ENCODE data around the gene NXPH4.

Gene NXPH4

DNA sequence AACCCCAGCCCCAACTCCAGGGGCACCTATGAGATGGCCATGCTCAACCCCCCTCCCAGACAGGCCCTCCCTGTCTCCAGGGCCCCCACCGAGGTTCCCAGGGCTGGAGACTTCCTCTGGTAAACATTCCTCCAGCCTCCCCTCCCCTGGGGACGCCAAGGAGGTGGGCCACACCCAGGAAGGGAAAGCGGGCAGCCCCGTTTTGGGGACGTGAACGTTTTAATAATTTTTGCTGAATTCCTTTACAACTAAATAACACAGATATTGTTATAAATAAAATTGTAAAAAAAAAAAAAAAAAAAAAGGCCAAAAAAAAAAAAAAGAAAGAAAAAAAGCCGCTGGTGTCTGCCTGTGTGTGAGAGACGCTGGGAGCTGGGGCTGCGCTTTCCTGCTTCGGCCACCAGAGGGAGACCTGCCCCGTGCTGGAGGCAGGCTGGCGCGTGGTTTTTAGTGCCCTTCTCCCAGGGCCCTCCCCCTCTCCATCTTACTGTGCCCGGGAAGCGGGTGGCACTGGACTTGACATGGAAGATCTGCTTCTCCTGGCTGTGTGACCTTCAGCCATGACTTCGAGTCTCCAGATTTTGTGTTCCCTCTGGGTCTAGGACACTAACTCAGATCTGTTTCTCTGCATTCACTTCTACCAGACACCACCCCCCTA, 3.4 kb upstream of the NXPH4 start:
- no peak overlapping the region for H3K27ac Mint-ChIP-seq
- no peaks in the 10 kb centered on the region for H3K9me3 Mint-ChIP-seq
- intact Hi-C loops (cut with micrococcal nuclease): loop anchor here (1.0 kb wide), 1 partner anchor 30 kb away; no protein-coding TSS in a partner anchor
- H3K36me3 Mint-ChIP-seq (ENCODE audit: low read depth): peaks cover 49% of the 10 kb centered on the region
- H3K27me3 Mint-ChIP-seq: peaks cover 43% of the 10 kb centered on the region
- H3K4me1 Mint-ChIP-seq (ENCODE audit: low read depth): peaks cover 40% of the 10 kb centered on the region
- H3K4me3 Mint-ChIP-seq: no peak overlapping the region

DNA sequence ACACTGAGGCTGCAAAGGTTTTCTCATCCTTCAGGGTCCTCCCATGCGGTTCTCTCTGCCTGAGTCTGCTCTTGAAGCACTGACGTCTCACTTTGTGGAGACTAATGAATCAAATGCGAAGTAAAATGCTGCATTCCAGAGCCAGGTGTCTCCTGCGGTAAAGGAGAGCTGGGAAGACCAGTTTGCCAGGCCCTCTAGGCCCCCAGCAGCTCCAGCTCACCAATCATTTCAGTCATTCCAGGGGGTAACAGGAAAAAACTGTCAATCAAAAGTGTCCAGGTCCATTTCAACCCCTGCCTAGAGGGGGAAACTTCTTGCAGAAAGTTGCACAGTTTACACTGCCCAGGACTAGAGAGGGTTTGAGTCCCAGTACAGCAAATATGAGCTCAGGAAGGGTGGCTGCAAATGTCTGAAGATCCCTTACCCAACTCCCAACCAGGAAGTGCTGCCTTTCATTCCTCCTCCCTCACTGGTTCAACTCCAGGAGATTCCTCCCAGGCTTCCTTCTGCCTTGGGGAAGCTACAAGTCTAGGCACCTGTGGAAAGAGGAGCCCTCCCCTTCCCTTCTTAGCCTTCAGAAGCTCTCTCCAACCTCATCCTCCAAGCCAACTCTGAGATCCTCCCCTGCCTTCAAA, 2.7 kb upstream of the NXPH4 start:
- Mint-ChIP-seq H3K4me3 (no peak overlapping the region), H3K27ac (no peak overlapping the region), H3K27me3 (peaks cover 50% of the 10 kb centered on the region), H3K4me1 (ENCODE audit: low read depth) (peaks cover 40% of the 10 kb centered on the region), H3K9me3 (no peaks in the 10 kb centered on the region), H3K36me3 (ENCODE audit: low read depth) (peaks cover 42% of the 10 kb centered on the region)
- intact Hi-C loops (cut with micrococcal nuclease): loop anchor here (1.0 kb wide), 2 partner anchors 25 to 29 kb away; no protein-coding TSS in a partner anchor

DNA sequence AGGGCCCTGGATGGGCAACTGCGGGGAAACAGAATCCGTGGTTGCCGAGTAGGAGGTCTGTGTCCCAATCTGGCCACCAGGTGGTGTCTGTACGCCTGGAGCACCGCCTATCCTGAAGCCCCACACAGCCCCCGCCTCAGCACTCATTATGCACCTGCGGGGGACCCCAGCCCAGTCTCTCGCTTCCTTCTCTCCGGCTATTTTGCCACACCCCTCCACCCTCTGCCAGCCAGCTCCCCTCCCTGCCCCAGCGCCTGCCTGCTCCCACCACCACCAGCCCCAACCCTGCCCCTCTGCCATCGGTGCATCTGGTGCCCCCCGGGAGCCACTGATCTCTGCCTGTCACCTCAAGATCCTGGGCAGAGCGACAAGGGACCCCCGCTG, 2.2 kb upstream of the NXPH4 start:
- peak overlapping the region; percentile 2 for H3K27ac Mint-ChIP-seq
- no peaks in the 10 kb centered on the region for H3K9me3 Mint-ChIP-seq

DNA sequence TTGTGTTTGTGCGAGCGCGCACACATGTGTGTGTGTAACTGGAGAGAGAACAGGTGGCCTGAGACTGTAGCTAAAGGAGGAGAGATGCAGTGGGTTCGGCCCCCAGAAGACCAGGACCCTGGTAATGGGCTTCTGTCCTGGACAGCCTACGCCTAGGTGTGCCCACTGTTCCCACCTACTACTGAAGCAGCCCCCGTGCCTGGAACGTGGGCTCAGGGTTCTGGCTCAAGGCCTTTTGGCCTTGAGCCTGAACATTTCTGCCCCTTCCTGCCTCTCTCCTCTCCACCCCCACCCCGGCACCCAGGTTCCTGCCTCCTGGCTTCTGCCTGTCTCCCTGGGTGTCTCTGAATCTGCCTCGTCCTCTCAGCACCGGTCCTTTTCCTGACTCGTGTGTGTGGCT, 1.5 kb upstream of the NXPH4 start:
- H3K27ac Mint-ChIP-seq: peak overlapping the region; percentile 12
- intact Hi-C loops (cut with micrococcal nuclease): no loop called here
- H3K4me1 Mint-ChIP-seq (ENCODE audit: low read depth): peaks cover 46% of the 10 kb centered on the region
- H3K4me3 Mint-ChIP-seq: no peak overlapping the region
- peaks cover 62% of the 10 kb centered on the region for H3K27me3 Mint-ChIP-seq
- H3K9me3 Mint-ChIP-seq: no peaks in the 10 kb centered on the region
- H3K36me3 Mint-ChIP-seq (ENCODE audit: low read depth): peaks cover 30% of the 10 kb centered on the region

More for the DNA sequence above, 2.2 kb upstream of the NXPH4 start:
- intact Hi-C loops (cut with micrococcal nuclease): loop anchor here (1.0 kb wide), 1 partner anchor 25 kb away; no protein-coding TSS in a partner anchor
- peaks cover 37% of the 10 kb centered on the region for H3K36me3 Mint-ChIP-seq (ENCODE audit: low read depth)
- H3K4me1 Mint-ChIP-seq (ENCODE audit: low read depth): peaks cover 40% of the 10 kb centered on the region
- H3K27me3 Mint-ChIP-seq: peaks cover 55% of the 10 kb centered on the region
- no peak overlapping the region for H3K4me3 Mint-ChIP-seq

DNA sequence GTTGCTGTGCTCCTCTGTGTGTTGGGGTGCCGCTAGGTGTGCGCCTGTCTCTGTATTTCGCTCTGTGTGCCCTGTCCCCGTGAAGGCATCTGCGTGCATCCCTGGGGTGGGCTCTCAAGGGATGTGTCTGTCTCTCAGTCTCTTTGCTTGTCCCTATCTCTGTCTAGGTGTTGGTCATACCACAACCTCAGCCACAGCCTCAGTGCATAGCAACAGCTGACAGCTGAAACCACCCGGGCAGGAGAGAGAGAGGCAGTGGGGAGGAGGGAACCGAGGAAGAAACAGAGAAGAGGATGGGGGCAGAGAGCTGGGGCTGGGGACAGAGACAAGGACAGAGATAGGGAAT, 953 bp upstream of the NXPH4 start:
- H3K36me3 Mint-ChIP-seq (ENCODE audit: low read depth): peaks cover 25% of the 10 kb centered on the region
- H3K4me3 Mint-ChIP-seq: peak overlapping the region; percentile 8
- H3K27me3 Mint-ChIP-seq: peaks cover 65% of the 10 kb centered on the region
- H3K4me1 Mint-ChIP-seq (ENCODE audit: low read depth): peaks cover 47% of the 10 kb centered on the region
- peak overlapping the region; percentile 12 for H3K27ac Mint-ChIP-seq
- intact Hi-C loops (cut with micrococcal nuclease): no loop called here
- no peaks in the 10 kb centered on the region for H3K9me3 Mint-ChIP-seq

DNA sequence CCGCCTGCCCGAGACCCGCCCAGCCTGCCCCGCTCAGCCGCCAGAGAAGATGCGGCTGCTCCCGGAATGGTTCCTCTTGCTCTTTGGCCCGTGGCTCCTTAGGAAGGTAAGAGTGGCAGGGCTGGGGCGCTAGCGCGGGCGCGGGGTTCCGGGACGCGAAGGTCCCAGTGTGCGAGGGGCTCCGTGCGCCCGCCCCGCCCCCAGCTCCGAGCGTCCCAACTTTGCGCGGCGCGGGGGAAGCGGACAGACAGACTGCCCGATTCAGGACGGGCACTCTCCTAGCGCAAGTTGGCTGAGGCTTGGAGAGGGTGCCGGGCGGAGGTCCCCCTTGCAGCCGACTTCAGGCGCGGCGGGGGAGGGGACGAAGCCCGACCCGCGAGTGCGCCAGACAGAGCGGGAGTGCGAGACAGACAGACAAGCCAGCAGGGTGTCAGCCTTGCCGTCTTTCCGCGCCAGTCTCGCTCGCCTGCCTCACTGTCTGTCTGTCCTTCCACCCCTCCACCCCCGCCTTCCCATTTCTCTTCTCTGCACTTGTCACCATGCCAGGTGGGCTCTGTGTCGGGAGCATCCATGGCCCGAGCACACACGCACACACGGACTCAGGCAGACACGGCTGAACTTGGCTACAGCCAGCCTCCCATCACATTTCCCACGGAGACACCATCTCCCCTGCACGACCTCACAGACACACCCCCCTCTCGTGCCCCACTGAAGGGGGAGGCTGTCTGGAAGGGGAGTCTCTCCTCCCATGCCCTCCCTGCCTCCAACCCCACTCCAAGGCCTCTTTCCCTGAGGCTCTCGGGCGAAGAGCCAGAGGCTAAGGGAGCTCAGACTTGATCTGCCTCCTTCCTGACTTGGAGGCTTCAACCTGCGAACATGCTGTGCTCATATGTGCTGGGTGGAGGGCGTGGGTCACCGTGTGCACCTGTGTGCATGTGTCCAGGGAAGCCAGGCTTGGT, 606 bp downstream of the NXPH4 start:
- H3K4me3 Mint-ChIP-seq: peak overlapping the region; percentile 66
- peaks cover 9% of the 10 kb centered on the region for H3K36me3 Mint-ChIP-seq (ENCODE audit: low read depth)
- peaks cover 61% of the 10 kb centered on the region for H3K4me1 Mint-ChIP-seq (ENCODE audit: low read depth)
- no peaks in the 10 kb centered on the region for H3K9me3 Mint-ChIP-seq
- intact Hi-C loops (cut with micrococcal nuclease): no loop called here
- peaks cover 80% of the 10 kb centered on the region for H3K27me3 Mint-ChIP-seq
- peak overlapping the region; percentile 0 for H3K27ac Mint-ChIP-seq

DNA sequence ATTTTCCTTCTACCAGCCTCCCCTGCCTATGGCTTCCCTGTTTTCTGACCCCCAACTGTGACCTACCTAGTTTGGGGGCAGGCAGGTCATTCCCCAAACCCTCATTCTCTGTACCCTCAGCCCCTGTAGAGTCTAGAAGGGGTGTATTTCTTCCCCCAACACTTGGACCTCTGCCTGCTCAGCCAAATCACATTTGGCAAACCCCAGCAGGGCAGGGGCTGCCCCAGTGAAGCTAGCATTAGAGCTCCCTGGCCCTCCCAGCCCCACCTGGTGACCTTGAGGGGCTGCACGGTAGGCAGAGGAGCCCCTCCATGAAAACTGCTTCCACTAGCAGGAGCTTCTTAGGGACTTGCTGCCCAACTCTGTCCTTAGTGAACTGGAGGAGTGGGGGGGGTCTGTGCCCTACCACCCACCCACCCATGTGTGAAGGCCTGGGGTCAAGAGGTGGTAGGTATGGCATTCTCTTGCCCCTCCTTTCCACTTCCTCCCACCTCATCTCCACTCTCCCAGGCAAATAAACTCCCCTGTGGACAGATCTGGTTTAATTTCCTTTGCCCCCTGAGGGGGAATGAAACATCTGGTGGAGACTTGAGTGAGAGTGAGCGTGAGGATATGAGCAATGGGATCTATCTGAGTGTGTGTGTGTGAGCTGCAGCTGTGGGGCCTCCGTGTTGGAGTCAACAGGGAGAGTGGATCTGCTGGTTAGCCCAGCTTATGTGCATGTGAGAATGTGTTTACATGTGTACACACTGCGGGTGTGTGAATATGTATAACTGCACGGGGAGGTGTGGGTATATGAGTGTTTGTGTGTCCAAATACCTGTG, 1.6 kb downstream of the NXPH4 start:
- Mint-ChIP-seq H3K27ac (no peak overlapping the region), H3K27me3 (peaks cover 91% of the 10 kb centered on the region)
- intact Hi-C loops (cut with micrococcal nuclease): no loop called here

DNA sequence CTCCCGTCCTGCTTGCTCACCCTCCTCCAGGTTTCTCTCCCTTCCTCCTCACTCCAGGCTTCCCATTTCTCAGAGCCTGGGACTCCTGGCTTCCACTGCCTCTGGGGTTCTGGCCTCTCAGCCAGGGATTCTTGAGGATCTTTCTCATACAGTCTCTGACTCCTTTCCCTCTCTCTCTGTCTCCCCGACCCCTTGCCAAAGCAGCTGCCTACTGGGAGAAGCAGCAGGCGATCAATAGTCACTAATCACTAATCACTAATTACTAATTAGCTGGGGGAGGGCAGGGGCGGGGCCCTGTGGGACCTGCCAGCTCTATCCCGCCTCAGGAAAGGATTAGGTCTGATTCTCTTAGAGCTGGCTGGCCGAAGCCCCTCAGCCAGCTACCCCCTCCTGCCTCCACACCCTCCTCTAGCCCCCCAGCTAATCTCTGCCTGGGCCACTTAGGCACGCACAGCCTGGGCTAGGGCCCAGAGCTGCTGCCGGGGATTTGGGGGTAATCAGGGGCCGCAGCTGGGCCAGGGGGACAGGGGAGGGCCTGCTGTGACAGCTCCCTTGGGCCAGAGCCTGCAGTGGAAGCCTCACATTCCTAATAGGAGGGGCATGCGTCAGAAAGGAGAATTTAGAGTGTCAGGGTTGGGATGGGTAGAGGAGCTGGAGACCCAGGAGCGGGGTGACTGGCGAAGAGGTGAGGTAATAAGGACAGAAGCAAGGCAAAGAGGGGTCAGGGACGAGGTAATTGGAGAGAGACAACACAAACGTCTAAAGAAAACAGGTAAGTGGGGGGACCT, 2.8 kb downstream of the NXPH4 start:
- Mint-ChIP-seq H3K9me3 (no peaks in the 10 kb centered on the region), H3K4me3 (no peak overlapping the region), H3K36me3 (ENCODE audit: low read depth) (no peaks in the 10 kb centered on the region), H3K27ac (no peak overlapping the region), H3K4me1 (ENCODE audit: low read depth) (peaks cover 58% of the 10 kb centered on the region), H3K27me3 (peaks cover 92% of the 10 kb centered on the region)
- intact Hi-C loops (cut with micrococcal nuclease): no loop called here

More for the DNA sequence above, 1.6 kb downstream of the NXPH4 start:
- H3K36me3 Mint-ChIP-seq (ENCODE audit: low read depth): no peaks in the 10 kb centered on the region
- H3K4me3 Mint-ChIP-seq: no peak overlapping the region
- peaks cover 63% of the 10 kb centered on the region for H3K4me1 Mint-ChIP-seq (ENCODE audit: low read depth)
- H3K9me3 Mint-ChIP-seq: no peaks in the 10 kb centered on the region

DNA sequence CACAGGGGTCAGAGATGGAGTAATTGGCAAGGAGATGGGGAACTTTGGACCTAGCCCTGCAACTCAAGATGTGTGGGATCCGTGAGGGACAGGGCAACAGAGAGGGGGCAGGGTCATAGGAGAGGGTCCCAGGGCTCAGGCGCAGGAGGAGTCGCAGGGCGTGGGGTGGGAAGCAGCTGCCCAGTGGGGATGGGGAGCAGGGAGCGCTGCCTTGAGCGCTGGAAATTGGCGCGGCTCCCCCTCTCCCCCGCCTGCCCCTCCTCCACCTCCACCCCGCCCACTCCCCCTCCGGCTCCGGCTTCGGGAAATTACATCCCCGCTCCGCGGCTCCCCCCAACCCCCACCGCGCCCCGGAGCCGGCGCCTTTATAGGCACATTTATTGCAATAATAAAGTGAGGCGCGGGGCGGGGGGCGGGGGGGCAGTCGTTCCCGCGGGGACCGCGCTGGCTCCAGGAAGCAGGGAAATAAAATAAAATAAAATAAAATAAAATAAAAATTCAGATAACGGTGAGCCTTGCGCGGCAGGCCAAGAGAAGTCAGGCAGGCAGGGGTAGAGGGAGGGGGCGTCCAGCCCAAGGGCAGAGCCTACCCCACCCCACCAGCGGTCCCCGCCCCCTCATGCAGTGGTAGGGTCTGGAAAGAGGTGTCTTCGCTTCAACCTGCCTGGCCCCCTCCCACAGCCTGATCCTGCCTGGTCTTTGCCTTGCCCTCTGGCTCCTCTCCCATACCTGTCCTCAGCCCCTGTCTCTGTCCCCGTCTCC, 3.6 kb downstream of the NXPH4 start:
- no peaks in the 10 kb centered on the region for H3K9me3 Mint-ChIP-seq
- H3K27ac Mint-ChIP-seq: no peak overlapping the region
- peaks cover 92% of the 10 kb centered on the region for H3K27me3 Mint-ChIP-seq
- no peaks in the 10 kb centered on the region for H3K36me3 Mint-ChIP-seq (ENCODE audit: low read depth)
- H3K4me1 Mint-ChIP-seq (ENCODE audit: low read depth): peaks cover 53% of the 10 kb centered on the region
- H3K4me3 Mint-ChIP-seq: no peak overlapping the region
- intact Hi-C loops (cut with micrococcal nuclease): no loop called here

DNA sequence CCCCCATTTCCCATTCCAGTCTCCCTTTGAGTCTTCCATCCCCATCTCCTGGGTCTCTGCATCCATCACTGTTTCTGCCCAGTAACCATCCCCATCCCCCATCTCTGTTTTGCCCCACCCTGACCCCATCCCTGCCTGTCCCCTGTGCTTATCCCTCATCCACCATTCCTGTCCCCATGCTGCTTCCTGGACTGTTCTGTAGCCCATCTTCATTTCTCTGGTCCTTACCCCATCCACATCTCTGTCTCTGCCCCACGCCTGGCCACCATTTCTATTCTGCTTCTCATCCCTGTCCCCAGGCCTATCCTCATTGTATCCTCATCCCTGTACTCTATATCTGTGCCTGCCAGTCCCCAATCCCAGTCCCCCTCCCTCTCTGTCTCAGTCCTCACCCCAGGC, 4.2 kb downstream of the NXPH4 start:
- intact Hi-C loops (cut with micrococcal nuclease): no loop called here
- H3K27ac Mint-ChIP-seq: no peak overlapping the region
- H3K4me1 Mint-ChIP-seq (ENCODE audit: low read depth): peaks cover 53% of the 10 kb centered on the region
- H3K27me3 Mint-ChIP-seq: peaks cover 91% of the 10 kb centered on the region
- H3K36me3 Mint-ChIP-seq (ENCODE audit: low read depth): no peaks in the 10 kb centered on the region
- no peaks in the 10 kb centered on the region for H3K9me3 Mint-ChIP-seq
- H3K4me3 Mint-ChIP-seq: no peak overlapping the region

DNA sequence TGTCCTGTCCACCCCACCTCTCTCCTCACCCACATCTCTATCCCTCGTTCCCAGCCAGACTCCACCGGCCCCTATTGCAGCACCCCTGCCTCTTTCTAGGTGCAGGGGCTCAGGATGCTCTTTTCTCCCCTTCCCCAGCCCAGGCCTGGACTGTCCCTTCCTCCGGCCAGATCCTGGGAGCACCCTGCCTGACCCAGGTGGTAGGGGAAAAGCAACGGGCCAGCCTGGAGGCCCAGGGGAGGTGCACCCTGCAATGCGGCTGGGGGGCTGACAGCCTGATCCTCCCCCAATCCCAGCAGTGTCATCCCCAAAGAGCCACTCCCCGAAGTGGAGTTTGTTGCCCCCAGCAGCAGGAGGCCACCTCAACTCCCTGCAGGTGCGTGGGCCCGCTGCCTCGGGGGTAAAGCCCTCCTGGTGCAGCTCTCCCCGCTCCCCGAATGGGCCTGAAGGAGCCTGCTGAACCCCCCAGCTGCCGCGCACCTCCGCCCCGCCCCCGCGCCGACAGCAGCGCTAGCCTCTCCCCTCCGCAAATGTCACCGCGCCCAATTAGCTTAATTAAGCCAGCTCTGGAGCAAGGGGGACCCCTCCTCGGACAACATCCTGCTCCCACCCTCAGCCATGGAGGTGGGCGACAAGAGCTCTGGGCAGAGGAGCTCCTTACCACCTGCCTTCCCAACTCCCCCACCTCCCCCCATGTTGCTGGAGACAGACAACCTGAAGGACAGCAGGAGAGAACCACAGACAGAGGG, 4.7 kb downstream of the NXPH4 start:
- Mint-ChIP-seq H3K36me3 (ENCODE audit: low read depth) (no peaks in the 10 kb centered on the region), H3K4me3 (no peak overlapping the region), H3K27ac (no peak overlapping the region), H3K9me3 (no peaks in the 10 kb centered on the region), H3K27me3 (peaks cover 93% of the 10 kb centered on the region), H3K4me1 (ENCODE audit: low read depth) (peaks cover 51% of the 10 kb centered on the region)
- intact Hi-C loops (cut with micrococcal nuclease): no loop called here
